Progenitor cell of endocrine pancreas (in vitro differentiated cells): Measurements from ENCODE around the gene CNPY3. TPM values are rescaled to one million over a fixed set of nuclear protein-coding genes. Genes with fewer than 3 reads are reported as not detected.

ENCODE experiments used
- DNase-seq: peaks from one replicate; pipeline ENCODE4 v3.0.0; 2021; ENCODE audit warnings: low spot score; ENCODE audit not compliant: unreplicated experiment
- H3K27ac Mint-ChIP-seq: 2 replicates; pipeline ENCODE4 v1.8.0; 2021; ENCODE audit warnings: mild to moderate bottlenecking, moderate library complexity, mixed read lengths
- H3K27me3 Mint-ChIP-seq: 2 replicates; pipeline ENCODE4 v1.8.0; 2021; ENCODE audit warnings: mixed read lengths
- H3K36me3 Mint-ChIP-seq: 2 replicates; pipeline ENCODE4 v1.8.0; 2022; ENCODE audit warnings: mixed read lengths; ENCODE audit not compliant: insufficient read depth
- H3K4me1 Mint-ChIP-seq: 2 replicates; pipeline ENCODE4 v1.8.0; 2021; ENCODE audit warnings: low read depth, mixed read lengths
- H3K4me3 Mint-ChIP-seq: 2 replicates; pipeline ENCODE4 v1.8.0; 2021; ENCODE audit warnings: low read depth, mild to moderate bottlenecking, moderate library complexity, mixed read lengths
- H3K9me3 Mint-ChIP-seq: 2 replicates; pipeline ENCODE4 v1.8.0; 2021; ENCODE audit warnings: low read depth, mixed read lengths
- CTCF ChIP-seq: fragments of 200-600 bp; sonication (generic); IDR thresholded peaks from one replicate; pipeline ENCODE4 v1.5.0; 2021; ENCODE audit warnings: antibody characterized with exemption, mild to moderate bottlenecking; ENCODE audit not compliant: unreplicated experiment
- total RNA-seq: library from RNA; stranded (reverse); gene quantifications from 2 replicates; pipeline ENCODE4 v1.2.1, GENCODE V29; 2021

CNPY3 gene
- total RNA-seq, 1 donor from 2014 or later: 64.1 TPM

- H3K27me3 Mint-ChIP-seq: peaks cover 21% of the 10 kb centered on the region
- DNase-seq: no peak
- H3K9me3 Mint-ChIP-seq: no peaks in the 10 kb centered on the region
- peaks cover 4% of the 10 kb centered on the region for H3K4me1 Mint-ChIP-seq
- no peak overlapping the region for H3K27ac Mint-ChIP-seq
- peaks cover 4% of the 10 kb centered on the region for H3K36me3 Mint-ChIP-seq
- no peak for TF ChIP-seq CTCF
- peak overlapping the region; percentile 80 for H3K4me3 Mint-ChIP-seq
Measured at GRCh38 chr6:42961020-42961470, 31.8 kb downstream of the CNPY3 start.

- Mint-ChIP-seq H3K36me3 (peaks cover 3% of the 10 kb centered on the region), H3K27ac (no peak overlapping the region), H3K27me3 (peaks cover 21% of the 10 kb centered on the region), H3K4me1 (peaks cover 4% of the 10 kb centered on the region), H3K4me3 (no peak overlapping the region), H3K9me3 (no peaks in the 10 kb centered on the region)
- DNase-seq: no peak
- TF ChIP-seq CTCF: no peak
Measured at GRCh38 chr6:42962096-42962495, 32.8 kb downstream of the CNPY3 start.

- H3K36me3 Mint-ChIP-seq: peaks cover 6% of the 10 kb centered on the region
- DNase-seq: no peak
- peaks cover 21% of the 10 kb centered on the region for H3K27me3 Mint-ChIP-seq
- peaks cover 4% of the 10 kb centered on the region for H3K4me1 Mint-ChIP-seq
- H3K4me3 Mint-ChIP-seq: no peak overlapping the region
- no peak overlapping the region for H3K27ac Mint-ChIP-seq
- no peaks in the 10 kb centered on the region for H3K9me3 Mint-ChIP-seq
- no peak for TF ChIP-seq CTCF
Measured at GRCh38 chr6:42962502-42963178, 33.4 kb downstream of the CNPY3 start.

- Mint-ChIP-seq H3K9me3 (no peaks in the 10 kb centered on the region), H3K36me3 (peaks cover 6% of the 10 kb centered on the region), H3K4me1 (peaks cover 4% of the 10 kb centered on the region), H3K27ac (no peak overlapping the region), H3K27me3 (peaks cover 21% of the 10 kb centered on the region), H3K4me3 (no peak overlapping the region)
- no peak for DNase-seq
- TF ChIP-seq CTCF: no peak
Measured at GRCh38 chr6:42963179-42963854, 34.0 kb downstream of the CNPY3 start.

- peaks cover 21% of the 10 kb centered on the region for H3K27me3 Mint-ChIP-seq
- no peaks in the 10 kb centered on the region for H3K9me3 Mint-ChIP-seq
Measured at GRCh38 chr6:42963855-42964605, 34.8 kb downstream of the CNPY3 start.

More at GRCh38 chr6:42963855-42964605, 34.8 kb downstream of the CNPY3 start:
- H3K27ac Mint-ChIP-seq: no peak overlapping the region
- no peak for DNase-seq
- peaks cover 6% of the 10 kb centered on the region for H3K36me3 Mint-ChIP-seq
- peak; percentile 32 for TF ChIP-seq CTCF
- peaks cover 4% of the 10 kb centered on the region for H3K4me1 Mint-ChIP-seq
- H3K4me3 Mint-ChIP-seq: no peak overlapping the region
